ENCODE data around the gene CHCHD6. TPM values are rescaled to one million over a fixed set of nuclear protein-coding genes. Genes with fewer than 3 reads are reported as not detected.

The CHCHD6 gene
- total and polyA plus RNA-seq, 2 donors (not counting 3 experiments of a cell fraction or from before 2014, with no cell fraction given), result 8.4 to 10.1 TPM

DNA sequence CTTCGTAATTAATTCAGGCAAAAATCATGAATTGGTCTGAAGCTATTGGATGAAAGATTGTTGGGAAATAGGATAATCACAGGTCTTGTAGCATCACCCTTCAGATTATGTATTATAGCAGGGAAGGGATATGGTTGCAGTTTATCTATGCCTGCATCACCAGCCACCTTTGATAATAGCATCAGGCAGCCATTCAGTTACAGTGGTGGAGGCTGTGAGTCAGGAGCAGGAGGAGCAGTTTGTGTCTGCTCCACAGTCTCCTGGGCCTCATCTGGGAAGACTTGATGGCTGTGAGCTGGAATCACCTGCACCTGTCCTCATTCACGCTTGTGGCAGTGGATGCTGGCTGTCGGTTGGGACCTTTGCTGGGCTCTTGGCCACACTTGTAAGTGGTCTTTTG lies 174.6 kb downstream of the CHCHD6 start:
- H4K20me1 ChIP-seq (replicated peaks; ENCODE audit: control insufficient read depth, extremely low read depth, insufficient read depth, low read length), result no peaks in the 10 kb centered on the region
- no peaks in the 10 kb centered on the region for H3K36me3 ChIP-seq (ENCODE audit: control insufficient read depth in 2 of 2, extremely low read depth in 1 of 2, insufficient read depth in 2 of 2, low read length in 2 of 2)
- FAIRE-seq (no peak), DNase-seq (ENCODE audit: low read depth, low spot score) (no peak)
- no peaks in the 10 kb centered on the region for H3K79me2 ChIP-seq (ENCODE audit: control insufficient read depth, insufficient read depth, low read length)
- H3K4me1 ChIP-seq (ENCODE audit: control insufficient read depth, extremely low read depth, insufficient read depth, low read length), result no peaks in the 10 kb centered on the region
- no TSS peak for BruUV-seq (replicated peaks)
- H3K9me1 ChIP-seq (replicated peaks; ENCODE audit: control insufficient read depth, extremely low read depth, insufficient read depth, low read length), result no peaks in the 10 kb centered on the region
- no peaks in the 10 kb centered on the region for H3K9me3 ChIP-seq (replicated peaks; ENCODE audit: control insufficient read depth, insufficient read depth, low read length)
- H3K27ac ChIP-seq (ENCODE audit: insufficient read depth, low read depth, low read length), result no peak overlapping the region
- CTCF ChIA-PET, result no interaction called here
- no peak overlapping the region for H2AFZ ChIP-seq (ENCODE audit: low read depth, low read length)
- H3K4me3 ChIP-seq (replicated peaks in 1 of 3; ENCODE audit: insufficient read depth in 1 of 3, low read depth in 1 of 3, low read length in 3 of 3), result no peak overlapping the region
- no peak overlapping the region for H3K4me2 ChIP-seq (ENCODE audit: insufficient read depth, low read length)
- dilution Hi-C loops (cut with MboI; ENCODE audit: extremely low pct_ligation_motif_present, low sequenced_read_pairs), result no loop called here
- POLR2A ChIA-PET, result no interaction called here
- intact Hi-C loops (cut with micrococcal nuclease), result no loop called here
- TF ChIP-seq POLR2AphosphoS5 (IDR thresholded peaks at IDR 0.05; ENCODE audit: insufficient read depth, low read depth, low read length) (no peak), MYC (IDR thresholded peaks at IDR 0.05; ENCODE audit: low read depth, low read length) (no peak), MAX (IDR thresholded peaks at IDR 0.05; ENCODE audit: insufficient read depth, insufficient read length) (no peak), GATA2 (IDR thresholded peaks at IDR 0.05; ENCODE audit: insufficient read depth, insufficient read length, low read depth, low read length) (no peak)
- TF ChIP-seq, protein P1, sequence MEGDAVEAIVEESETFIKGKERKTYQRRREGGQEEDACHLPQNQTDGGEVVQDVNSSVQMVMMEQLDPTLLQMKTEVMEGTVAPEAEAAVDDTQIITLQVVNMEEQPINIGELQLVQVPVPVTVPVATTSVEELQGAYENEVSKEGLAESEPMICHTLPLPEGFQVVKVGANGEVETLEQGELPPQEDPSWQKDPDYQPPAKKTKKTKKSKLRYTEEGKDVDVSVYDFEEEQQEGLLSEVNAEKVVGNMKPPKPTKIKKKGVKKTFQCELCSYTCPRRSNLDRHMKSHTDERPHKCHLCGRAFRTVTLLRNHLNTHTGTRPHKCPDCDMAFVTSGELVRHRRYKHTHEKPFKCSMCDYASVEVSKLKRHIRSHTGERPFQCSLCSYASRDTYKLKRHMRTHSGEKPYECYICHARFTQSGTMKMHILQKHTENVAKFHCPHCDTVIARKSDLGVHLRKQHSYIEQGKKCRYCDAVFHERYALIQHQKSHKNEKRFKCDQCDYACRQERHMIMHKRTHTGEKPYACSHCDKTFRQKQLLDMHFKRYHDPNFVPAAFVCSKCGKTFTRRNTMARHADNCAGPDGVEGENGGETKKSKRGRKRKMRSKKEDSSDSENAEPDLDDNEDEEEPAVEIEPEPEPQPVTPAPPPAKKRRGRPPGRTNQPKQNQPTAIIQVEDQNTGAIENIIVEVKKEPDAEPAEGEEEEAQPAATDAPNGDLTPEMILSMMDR (IDR thresholded peaks at IDR 0.05; ENCODE audit: extremely low read depth in 1 of 2, insufficient read depth in 1 of 2, low read depth in 1 of 2, low read length in 2 of 2), result no peak
- H3K27me3 ChIP-seq (ENCODE audit: control insufficient read depth in 2 of 2, insufficient read depth in 2 of 2, low read length in 2 of 2), result no peaks in the 10 kb centered on the region
- no peak overlapping the region for H3K9ac ChIP-seq (replicated peaks; ENCODE audit: extremely low read depth, insufficient read depth, low read length)

DNA sequence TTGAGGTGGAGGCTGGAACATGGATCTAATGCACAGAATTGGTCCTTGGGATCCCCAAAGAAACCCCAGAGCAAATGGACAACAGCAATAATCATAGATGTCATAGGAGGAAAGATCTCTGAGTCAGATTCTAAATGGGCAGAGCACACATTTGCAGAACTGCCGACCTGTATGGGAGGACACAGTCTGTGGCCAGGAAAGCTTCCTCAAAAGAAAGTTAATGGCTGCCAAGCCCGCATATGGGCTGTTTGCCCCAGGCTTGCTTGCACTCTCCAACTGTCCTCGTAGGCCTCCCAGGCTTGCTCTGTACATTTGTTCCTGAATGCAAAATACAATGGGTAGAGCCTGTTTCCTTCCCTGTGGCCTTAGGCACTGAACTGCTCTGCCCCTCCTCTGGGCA lies 176.9 kb downstream of the CHCHD6 start:
- TF ChIP-seq, protein P1 (IDR thresholded peaks at IDR 0.05; ENCODE audit: extremely low read depth in 1 of 2, insufficient read depth in 1 of 2, low read depth in 1 of 2, low read length in 2 of 2), result no peak
- TF ChIP-seq POLR2A (IDR thresholded peaks at IDR 0.05; ENCODE audit: low read depth, low read length) (no peak), FOS (IDR thresholded peaks at IDR 0.05; ENCODE audit: borderline replicate concordance, insufficient read depth, low read length) (no peak), MAX (IDR thresholded peaks at IDR 0.05; ENCODE audit: insufficient read depth, insufficient read length) (no peak), GATA2 (IDR thresholded peaks at IDR 0.05; ENCODE audit: insufficient read depth, insufficient read length, low read depth, low read length) (no peak), JUN (IDR thresholded peaks at IDR 0.05; ENCODE audit: borderline replicate concordance, insufficient read depth, insufficient read length, low read depth) (no peak), MYC (IDR thresholded peaks at IDR 0.05; ENCODE audit: low read depth, low read length) (no peak), POLR2AphosphoS5 (IDR thresholded peaks at IDR 0.05; ENCODE audit: insufficient read depth, low read depth, low read length) (no peak), EZH2 (IDR thresholded peaks at IDR 0.05; ENCODE audit: borderline replicate concordance, low read depth, low read length, severe bottlenecking) (no peak)
- DNase-seq (ENCODE audit: low read depth, low spot score) (no peak), FAIRE-seq (no peak)
- ChIA-PET CTCF (no interaction called here), POLR2A (no interaction called here)
- Histone ChIP-seq H3K4me3 (replicated peaks in 1 of 3; ENCODE audit: insufficient read depth in 1 of 3, low read depth in 1 of 3, low read length in 3 of 3) (no peak overlapping the region), H4K20me1 (replicated peaks; ENCODE audit: control insufficient read depth, extremely low read depth, insufficient read depth, low read length) (no peaks in the 10 kb centered on the region), H3K9me1 (replicated peaks; ENCODE audit: control insufficient read depth, extremely low read depth, insufficient read depth, low read length) (no peaks in the 10 kb centered on the region), H3K27ac (ENCODE audit: insufficient read depth, low read depth, low read length) (no peak overlapping the region), H3K9me3 (replicated peaks; ENCODE audit: control insufficient read depth, insufficient read depth, low read length) (no peaks in the 10 kb centered on the region), H3K9ac (replicated peaks; ENCODE audit: extremely low read depth, insufficient read depth, low read length) (no peak overlapping the region), H3K4me2 (ENCODE audit: insufficient read depth, low read length) (no peak overlapping the region), H3K79me2 (ENCODE audit: control insufficient read depth, insufficient read depth, low read length) (no peaks in the 10 kb centered on the region), H3K27me3 (ENCODE audit: control insufficient read depth in 2 of 2, insufficient read depth in 2 of 2, low read length in 2 of 2) (no peaks in the 10 kb centered on the region), H2AFZ (ENCODE audit: low read depth, low read length) (no peak overlapping the region), H3K36me3 (ENCODE audit: control insufficient read depth in 2 of 2, extremely low read depth in 1 of 2, insufficient read depth in 2 of 2, low read length in 2 of 2) (no peaks in the 10 kb centered on the region), H3K4me1 (ENCODE audit: control insufficient read depth, extremely low read depth, insufficient read depth, low read length) (peaks cover 2% of the 10 kb centered on the region)
- dilution Hi-C loops (cut with MboI; ENCODE audit: extremely low pct_ligation_motif_present, low sequenced_read_pairs), result no loop called here
- intact Hi-C loops (cut with micrococcal nuclease), result no loop called here
- BruUV-seq (replicated peaks), result no TSS peak

Measured in endothelial cell of umbilical vein (primary cell).